GM19193 (cell line): ENCODE measurements around the gene PID1.

ENCODE experiments used
- POLR2A ChIP-seq: IDR thresholded peaks from 4 replicates; pipeline ENCODE4 v1.6.1; 2011; ENCODE audit not compliant: insufficient read depth, insufficient read length; ENCODE audit errors: extremely low read depth

Gene PID1

GRCh38 chr2:229169751-229170150, 101.3 kb downstream of the PID1 start:
- TF ChIP-seq POLR2A = no peak

DNA sequence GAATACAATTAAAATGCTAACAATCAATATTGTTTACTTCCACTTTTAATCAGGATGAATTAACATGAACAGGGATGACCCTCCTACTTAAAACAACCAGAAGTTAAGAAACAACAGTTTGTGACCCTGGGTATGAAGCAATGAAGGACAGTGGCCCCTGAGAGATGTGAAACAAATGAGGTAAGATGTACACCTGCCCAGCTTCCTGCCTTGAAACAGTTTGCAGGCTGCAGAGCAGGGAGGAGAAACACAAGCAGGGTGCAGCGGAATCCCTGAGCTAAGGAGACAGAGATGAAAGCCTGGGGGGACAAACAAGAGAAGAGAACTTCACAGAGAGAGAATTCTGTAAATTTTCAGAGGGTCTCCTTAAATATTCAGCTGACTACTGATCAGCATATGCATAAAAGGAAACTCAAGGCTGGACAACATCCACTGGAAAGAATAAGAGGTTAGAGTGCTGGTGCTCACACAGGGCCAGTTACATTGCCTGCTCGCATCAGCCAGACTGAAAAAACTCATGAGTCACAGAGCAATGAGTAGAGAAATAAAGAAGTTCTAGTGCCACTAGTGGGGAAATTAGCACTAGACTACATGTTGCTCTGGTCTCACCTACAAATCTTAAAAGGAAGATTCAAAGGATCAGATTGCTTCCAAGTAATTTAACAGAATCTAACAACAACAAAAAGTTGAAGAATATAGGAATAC, 106.4 kb downstream of the PID1 start:
- TF ChIP-seq POLR2A = no peak

GRCh38 chr2:229163893-229164292, 107.2 kb downstream of the PID1 start:
- TF ChIP-seq POLR2A = no peak

- TF ChIP-seq POLR2A = no peak
These were observed 109.1 kb downstream of the PID1 start for GRCh38 chr2:229162015-229162414.

GRCh38 chr2:229160984-229161383, 110.1 kb downstream of the PID1 start:
- TF ChIP-seq POLR2A = no peak

GRCh38 chr2:229160180-229160579, 110.9 kb downstream of the PID1 start:
- TF ChIP-seq POLR2A = no peak

DNA sequence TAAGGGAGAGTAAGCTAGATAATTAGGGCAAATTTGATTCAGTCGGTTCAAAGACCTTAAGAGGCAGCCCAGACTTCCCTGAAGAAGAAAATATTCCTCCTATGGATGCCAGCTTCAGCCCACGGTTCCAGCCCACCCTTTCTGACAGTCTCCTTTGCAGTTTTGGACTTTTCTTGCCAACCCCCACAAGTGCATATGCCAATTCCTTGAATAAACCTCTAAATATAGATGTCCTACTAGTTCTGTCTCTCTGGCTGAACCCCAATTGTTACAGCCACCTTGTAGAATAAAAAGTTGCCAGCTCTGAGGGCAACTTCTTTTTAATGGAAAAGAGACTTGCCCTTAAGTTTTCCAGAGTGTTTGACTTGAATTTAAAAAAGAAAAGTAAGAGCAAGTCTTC, 111.7 kb downstream of the PID1 start:
- no peak for TF ChIP-seq POLR2A

DNA sequence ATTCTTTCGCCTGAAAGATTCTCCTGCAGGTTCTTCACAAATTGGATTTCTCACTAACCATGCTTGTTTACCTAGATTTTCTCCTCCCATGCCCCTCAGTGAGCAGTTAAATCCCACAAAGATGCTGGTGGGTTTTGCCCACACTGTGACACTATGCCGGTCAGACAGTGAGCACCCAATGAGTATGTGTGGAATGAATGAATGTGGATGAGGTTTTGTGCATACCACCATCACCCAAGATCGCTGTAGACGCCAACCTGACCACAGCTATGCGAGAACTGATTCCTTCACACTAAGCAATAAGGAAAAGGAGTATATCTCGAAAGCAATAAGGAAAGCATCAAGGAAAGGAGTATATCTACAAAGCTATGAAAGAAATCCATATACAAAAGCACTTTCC, 116.7 kb downstream of the PID1 start:
- TF ChIP-seq POLR2A = no peak

DNA sequence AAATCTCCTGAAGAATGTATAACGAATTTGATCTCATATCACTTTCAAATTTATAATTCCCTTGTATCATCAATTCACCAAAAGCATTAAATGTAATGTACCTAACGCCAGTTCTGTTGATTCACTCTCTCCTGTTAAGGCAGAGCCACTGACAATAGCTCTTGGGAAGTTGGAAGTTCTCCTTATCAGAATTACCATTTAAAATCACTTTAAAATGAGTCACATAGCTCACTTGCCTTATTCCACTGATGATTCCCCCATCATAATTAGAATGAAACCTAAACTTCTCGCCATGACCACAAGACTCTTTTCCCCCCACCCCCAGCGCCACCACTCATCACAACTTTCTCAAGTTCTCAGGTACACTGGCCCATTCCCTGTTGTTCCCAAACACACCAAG, 117.1 kb downstream of the PID1 start:
- no peak for TF ChIP-seq POLR2A

GRCh38 chr2:229153267-229153666, 117.8 kb downstream of the PID1 start:
- no peak for TF ChIP-seq POLR2A

- TF ChIP-seq POLR2A = no peak
These were observed 118.4 kb downstream of the PID1 start for GRCh38 chr2:229152674-229153073.

- no peak for TF ChIP-seq POLR2A
These were observed 120.8 kb downstream of the PID1 start for GRCh38 chr2:229150317-229150716.

- TF ChIP-seq POLR2A = no peak
These were observed 129.6 kb downstream of the PID1 start for GRCh38 chr2:229141424-229142025.

DNA sequence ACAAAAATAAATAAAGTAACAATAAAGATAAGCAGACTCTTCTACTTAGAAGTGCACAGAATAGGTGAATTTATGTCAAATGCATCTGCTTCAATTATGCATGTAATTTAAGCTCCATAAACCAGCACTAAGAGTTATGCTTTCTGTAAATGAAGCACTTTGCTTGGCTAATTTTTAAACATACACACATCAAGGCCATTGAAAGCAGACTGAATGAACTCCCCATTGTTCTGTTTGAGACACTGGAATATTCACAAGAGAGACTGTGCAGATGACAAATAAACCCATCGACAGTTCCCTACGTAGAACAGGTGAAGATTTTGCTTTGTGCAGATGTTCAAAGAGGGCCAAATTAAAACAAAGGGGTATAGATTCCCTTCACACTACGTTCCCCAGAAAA, 133.4 kb downstream of the PID1 start:
- TF ChIP-seq POLR2A = no peak

GRCh38 chr2:229137066-229137465, 134.0 kb downstream of the PID1 start:
- no peak for TF ChIP-seq POLR2A

DNA sequence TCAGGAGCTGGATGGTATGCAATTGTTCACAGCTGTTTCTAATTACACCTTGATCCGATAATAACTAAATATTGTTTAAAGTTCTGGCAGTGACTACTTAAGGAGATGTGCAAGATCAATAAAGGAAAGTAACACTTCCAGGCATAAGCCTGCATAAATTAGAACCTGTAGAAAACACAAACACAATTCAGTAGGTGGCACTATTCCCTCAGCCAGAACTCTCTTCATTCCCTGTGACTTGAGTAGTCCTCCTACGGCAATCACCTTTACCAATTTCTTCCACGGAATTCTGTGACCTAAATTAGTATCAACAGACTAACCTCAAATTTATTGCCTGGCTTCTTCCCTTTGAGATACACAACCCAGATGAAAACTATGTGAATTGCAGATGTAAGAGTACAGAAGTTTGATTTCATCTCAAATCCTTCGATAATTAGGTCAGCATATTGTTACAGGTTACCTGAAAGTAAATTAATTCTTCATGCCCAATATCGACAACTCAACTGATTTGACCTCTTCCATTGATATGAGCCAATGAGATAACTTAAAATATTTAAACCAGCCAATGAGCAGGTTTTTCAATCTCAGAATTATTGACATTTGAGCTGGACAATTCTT, 137.8 kb downstream of the PID1 start:
- no peak for TF ChIP-seq POLR2A

DNA sequence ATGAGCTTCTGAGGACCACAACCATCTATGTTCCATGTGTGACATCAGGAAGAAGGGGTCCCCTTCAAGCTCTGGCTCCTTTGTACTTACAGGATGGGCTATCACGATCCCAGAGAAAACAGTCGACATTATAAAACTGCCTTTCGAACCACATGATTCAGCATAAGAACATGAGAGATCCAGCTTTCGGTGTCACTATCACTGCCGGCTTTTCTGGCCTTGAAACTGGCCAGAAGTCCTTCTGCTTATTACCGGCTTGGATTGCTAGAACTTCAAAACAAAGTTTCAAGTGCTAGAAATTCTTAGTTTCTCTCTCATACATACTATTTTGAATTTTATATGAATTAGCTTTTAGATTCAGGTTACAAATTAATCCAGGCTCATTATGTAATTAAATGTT, 138.9 kb downstream of the PID1 start:
- no peak for TF ChIP-seq POLR2A

DNA sequence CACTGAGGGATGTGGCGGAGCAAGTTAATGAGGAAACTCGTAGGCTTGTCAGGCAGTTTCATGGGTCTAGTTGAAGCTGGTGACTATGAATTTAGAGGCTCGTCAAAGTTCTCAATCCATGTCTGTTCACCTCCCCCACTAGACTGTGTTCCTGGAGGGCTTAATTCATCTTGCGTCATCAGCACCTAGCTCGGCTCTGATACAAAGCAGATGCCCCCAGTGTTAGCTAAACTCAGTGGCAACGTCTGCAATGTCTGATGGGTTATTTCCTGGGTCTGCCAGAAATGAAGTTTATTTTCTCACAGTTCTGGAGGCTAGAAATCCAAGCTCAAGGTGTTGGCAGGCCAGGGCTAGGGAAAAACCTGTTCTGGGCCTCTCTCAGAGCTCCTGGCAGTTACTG, 140.6 kb downstream of the PID1 start:
- TF ChIP-seq POLR2A = no peak
